ENCODE data around the gene TMEM30A. TPM values are rescaled to one million over a fixed set of nuclear protein-coding genes. Genes with fewer than 3 reads are reported as not detected.

The TMEM30A gene
- total RNA-seq, 1 experiment from 2014 or later: 65.2 TPM

DNA sequence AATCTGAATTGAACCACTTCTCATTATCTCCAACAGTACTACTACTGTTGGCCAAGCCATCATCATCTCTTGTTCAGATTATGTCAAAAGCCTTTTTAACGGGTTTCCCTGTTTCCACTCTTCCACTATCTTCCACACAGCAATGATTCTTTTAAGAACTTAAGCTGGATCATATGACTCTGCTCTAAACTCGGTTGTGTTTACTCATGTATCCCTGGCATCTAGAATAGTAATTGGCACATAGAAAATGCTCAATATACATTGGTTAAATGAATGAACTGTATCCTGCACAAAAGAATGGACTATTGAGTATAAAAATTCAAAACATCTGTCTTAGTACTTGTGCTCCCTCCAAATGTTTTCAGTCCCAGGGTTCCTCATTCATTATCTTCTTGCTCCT lies 38.2 kb downstream of the TMEM30A start:
- TF ChIP-seq, protein P1, sequence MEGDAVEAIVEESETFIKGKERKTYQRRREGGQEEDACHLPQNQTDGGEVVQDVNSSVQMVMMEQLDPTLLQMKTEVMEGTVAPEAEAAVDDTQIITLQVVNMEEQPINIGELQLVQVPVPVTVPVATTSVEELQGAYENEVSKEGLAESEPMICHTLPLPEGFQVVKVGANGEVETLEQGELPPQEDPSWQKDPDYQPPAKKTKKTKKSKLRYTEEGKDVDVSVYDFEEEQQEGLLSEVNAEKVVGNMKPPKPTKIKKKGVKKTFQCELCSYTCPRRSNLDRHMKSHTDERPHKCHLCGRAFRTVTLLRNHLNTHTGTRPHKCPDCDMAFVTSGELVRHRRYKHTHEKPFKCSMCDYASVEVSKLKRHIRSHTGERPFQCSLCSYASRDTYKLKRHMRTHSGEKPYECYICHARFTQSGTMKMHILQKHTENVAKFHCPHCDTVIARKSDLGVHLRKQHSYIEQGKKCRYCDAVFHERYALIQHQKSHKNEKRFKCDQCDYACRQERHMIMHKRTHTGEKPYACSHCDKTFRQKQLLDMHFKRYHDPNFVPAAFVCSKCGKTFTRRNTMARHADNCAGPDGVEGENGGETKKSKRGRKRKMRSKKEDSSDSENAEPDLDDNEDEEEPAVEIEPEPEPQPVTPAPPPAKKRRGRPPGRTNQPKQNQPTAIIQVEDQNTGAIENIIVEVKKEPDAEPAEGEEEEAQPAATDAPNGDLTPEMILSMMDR (conservative IDR thresholded peaks at IDR 0.05): no peak
- H3K4me1 ChIP-seq (ENCODE audit: insufficient read depth, low read length): peaks cover 5% of the 10 kb centered on the region; the same call in 1 of the 2 replicates
- no peak overlapping the region for H2AK5ac ChIP-seq (ENCODE audit: insufficient read length, low read length)
- no peak for DNase-seq
- no peak overlapping the region for H3K9ac ChIP-seq (ENCODE audit: extremely low read depth, insufficient read length, low read length)
- no peak overlapping the region for H3T11ph ChIP-seq (ENCODE audit: low read length)
- H3K27ac ChIP-seq (ENCODE audit: insufficient read length, low read depth, low read length): no peak overlapping the region
- H4K20me1 ChIP-seq (ENCODE audit: control insufficient read depth, insufficient read depth, insufficient read length): no peaks in the 10 kb centered on the region
- H2BK20ac ChIP-seq (ENCODE audit: low read depth, low read length, poor library complexity, severe bottlenecking): no peak overlapping the region
- H4K5ac ChIP-seq (ENCODE audit: insufficient read length, low read depth, low read length): no peak overlapping the region
- peaks cover 0 to 3% of the 10 kb centered on the region in 2 experiments; a peak in 2 of 5 replicates for H3K9me3 Mint-ChIP-seq
- no peaks in the 10 kb centered on the region for H3K9me3 ChIP-seq (ENCODE audit: control insufficient read depth, low read depth, low read length)
- peaks cover 10% of the 10 kb centered on the region; the same call in 1 of the 2 replicates for H3K79me2 ChIP-seq (ENCODE audit: insufficient read depth, low read length)
- no peak overlapping the region for H4K8ac ChIP-seq (replicated peaks; ENCODE audit: insufficient read length, low read depth, low read length)
- no peak overlapping the region for H3K14ac ChIP-seq (ENCODE audit: insufficient read depth, low read length)
- H3K4ac ChIP-seq (ENCODE audit: low read depth, low read length): no peak overlapping the region
- peaks cover 3 to 7% (median 4%) of the 10 kb centered on the region in 3 experiments; a peak in 6 of 7 replicates for H3K36me3 Mint-ChIP-seq (ENCODE audit: insufficient read depth in 1 of 3, low read depth in 3 of 3)
- no CpG with 5 or more reads among the region's 2 CpGs for WGBS (ENCODE audit: extremely low coverage, insufficient read length, low lambda C conversion rate)
- no peak overlapping the region for H2AFZ ChIP-seq (ENCODE audit: low read length)
- no peak overlapping the region for H2BK12ac ChIP-seq (ENCODE audit: insufficient read length, low read depth, low read length)
- no peak overlapping the region for H3K23ac ChIP-seq (ENCODE audit: insufficient read length, low read depth, low read length)
- H2BK120ac ChIP-seq (ENCODE audit: low read depth, low read length, poor library complexity, severe bottlenecking): no peak overlapping the region
- H3K4me3 Mint-ChIP-seq: no peak overlapping the region
- no peak overlapping the region for H3K27ac Mint-ChIP-seq
- no peak overlapping the region for H3K18ac ChIP-seq (ENCODE audit: insufficient read length, low read depth, low read length)
- H4K91ac ChIP-seq (ENCODE audit: insufficient read length, low read depth, low read length): no peak overlapping the region
- H3K4me1 Mint-ChIP-seq: peaks cover 26 to 35% of the 10 kb centered on the region in 2 experiments
- H3K23me2 ChIP-seq (ENCODE audit: insufficient read length, low read depth, low read length, poor library complexity, severe bottlenecking): peaks cover 8% of the 10 kb centered on the region
- H2BK15ac ChIP-seq (ENCODE audit: low read depth, low read length): no peak overlapping the region
- H2BK5ac ChIP-seq (ENCODE audit: insufficient read length, low read length): no peak overlapping the region
- H3K27me3 Mint-ChIP-seq (ENCODE audit: low read depth): peaks cover 3% of the 10 kb centered on the region
- H3K79me1 ChIP-seq (ENCODE audit: insufficient read depth, low read depth, low read length, poor library complexity, severe bottlenecking): no peaks in the 10 kb centered on the region
- no peak overlapping the region for H3K56ac ChIP-seq (ENCODE audit: insufficient read length, low read depth, low read length)
- no peaks in the 10 kb centered on the region for H3K27me3 ChIP-seq (ENCODE audit: insufficient read depth, low read length)
- no peak overlapping the region for H3K4me2 ChIP-seq (ENCODE audit: insufficient read depth, insufficient read length, low read length)
